K562 (cell line): ENCODE results near the gene POU2F1. TPM values are rescaled to one million over a fixed set of nuclear protein-coding genes. Genes with fewer than 3 reads are reported as not detected.

Experiments used
- C11orf30 ChIP-seq: fragments of 450-650 bp; IDR thresholded peaks from 2 replicates; pipeline ENCODE4 v1.6.1; 2016; ENCODE audit warnings: low read depth, mild to moderate bottlenecking
- ELF1 ChIP-seq: fragments of 200-800 bp; sonication (Bioruptor generic); IDR thresholded peaks from 2 replicates; pipeline ENCODE4 v1.6.1; 2016; ENCODE audit warnings: missing genetic modification characterization, missing compliant biosample characterization
- ILF3 ChIP-seq: fragments of 450-650 bp; IDR thresholded peaks from 2 replicates; pipeline ENCODE4 v1.6.1; 2018; ENCODE audit warnings: antibody characterized with exemption, mild to moderate bottlenecking, moderate library complexity, borderline replicate concordance
- ILK ChIP-seq: fragments of 450-650 bp; IDR thresholded peaks from 2 replicates; pipeline ENCODE4 v1.6.1; 2016; ENCODE audit warnings: missing genetic modification characterization, low read depth, mild to moderate bottlenecking, missing compliant biosample characterization, moderate library complexity, borderline replicate concordance
- JUND ChIP-seq, 2 experiments: IDR thresholded peaks; 2 replicates in 1 of 2; 3 replicates in 1 of 2; pipeline ENCODE4 v1.6.1; 2011; ENCODE audit warnings: borderline replicate concordance in 2 of 2, low read depth in 2 of 2, low read length in 2 of 2, improper control_type of control experiment in 1 of 2, missing biosample characterization in 1 of 2, missing genetic modification characterization in 1 of 2, missing genetic modification reagents in 1 of 2
- RAD21 ChIP-seq, 2 experiments: fragments of 250-450 bp in 1 of 2; fragments of 450-650 bp in 1 of 2; sonication (Bioruptor Pico) in 1 of 2; formaldehyde crosslinking in 1 of 2; IDR thresholded peaks in 1 of 2; conservative IDR thresholded peaks in 1 of 2; 2 replicates each; pipeline versions ENCODE4 v1.4.0 to v1.8.0; 2020 to 2022; ENCODE audit warnings: mild to moderate bottlenecking in 2 of 2, moderate library complexity in 1 of 2
- SMARCE1 ChIP-seq: fragments of 450-650 bp; IDR thresholded peaks from 2 replicates; pipeline ENCODE4 v1.7.1; 2016; ENCODE audit warnings: mild to moderate bottlenecking
- SRSF9 ChIP-seq: fragments of 200-400 bp; formaldehyde crosslinking; IDR thresholded peaks from 2 replicates; pipeline ENCODE4 v1.6.1; 2017; ENCODE audit warnings: low read depth, low read length, borderline replicate concordance
- ZNF212 ChIP-seq: fragments of 450-650 bp; formaldehyde crosslinking; IDR thresholded peaks from 2 replicates; pipeline ENCODE4 v1.4.0; 2020; ENCODE audit warnings: mild to moderate bottlenecking
- ZNF77 ChIP-seq: fragments of 250-450 bp; sonication (Bioruptor Pico); IDR thresholded peaks from 2 replicates; pipeline ENCODE4 v1.5.0; 2020
- polyA plus RNA-seq, 8 experiments: library from polyadenylated mRNA; depleted of rRNA in 4 of 8; stranded (reverse) in 5 of 8; unstranded in 3 of 8; fragments of >200 nt; fragmentation: Nextera tagmentation in 2 of 8; fragmentation: Illumina TruSeq in 1 of 8; extraction: Ambion mirVana in 2 of 8; extraction: Trizol in 1 of 8; gene quantifications; 2 replicates each; pipeline versions ENCODE4 v1.2.1 to v1.2.3, GENCODE V29; 2011 to 2014; ENCODE audit warnings: inconsistent platforms in 1 of 8, missing spikeins in 1 of 8
- total RNA-seq, 7 experiments: library from RNA; depleted of rRNA in 6 of 7; stranded (reverse); fragments of >200 nt in 6 of 7; fragmentation: Illumina TruSeq in 2 of 7; extraction: Trizol in 2 of 7; gene quantifications; 2 replicates each; pipeline versions ENCODE4 v1.2.1 to v1.2.3, GENCODE V29; 2011 to 2021; ENCODE audit warnings: low replicate concordance in 1 of 7
- TF ChIP-seq, protein P1 (sequence below): sonication (generic); formaldehyde crosslinking; IDR thresholded peaks from 2 replicates; pipeline ENCODE4 v1.8.0; 2023; ENCODE audit warnings: missing genetic modification reagents, mild to moderate bottlenecking, borderline replicate concordance
- TF ChIP-seq, protein P2 (sequence below): IDR thresholded peaks from 2 replicates; pipeline ENCODE4 v1.6.1; 2012; ENCODE audit warnings: low read depth, low read length, improper control_type of control experiment, borderline replicate concordance
- TF ChIP-seq, protein P3 (sequence below): sonication (generic); formaldehyde crosslinking; IDR thresholded peaks from 2 replicates; pipeline ENCODE4 v1.8.1; 2023; ENCODE audit warnings: mild to moderate bottlenecking, missing genetic modification reagents

POU2F1 gene
- total and polyA plus RNA-seq, 9 of the 15 experiments (the other 6 are each of a cell fraction or from before 2014, with no cell fraction given) = 2.6 to 22.3 (median 8.8) TPM

DNA sequence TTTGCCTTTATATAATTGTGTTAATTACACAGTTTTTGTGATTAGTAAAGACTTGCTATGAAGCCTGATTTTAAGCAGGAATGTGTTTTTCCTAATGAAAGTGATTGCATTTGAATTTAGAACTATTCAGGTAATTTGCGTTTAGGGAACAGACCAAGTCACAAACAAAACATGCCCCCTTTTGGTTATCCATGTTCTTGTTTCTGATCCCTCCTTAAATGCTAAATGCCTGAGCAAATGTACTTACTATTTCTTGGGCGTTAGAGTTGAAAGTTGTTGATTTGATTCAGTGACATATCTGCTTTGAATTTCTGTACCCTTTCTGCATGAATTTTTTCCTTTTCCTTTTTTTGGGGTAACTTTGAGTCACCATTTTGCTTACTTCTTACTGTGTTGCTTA lies 5.2 kb downstream of the POU2F1 start (continued):
- TF ChIP-seq, protein P1, sequence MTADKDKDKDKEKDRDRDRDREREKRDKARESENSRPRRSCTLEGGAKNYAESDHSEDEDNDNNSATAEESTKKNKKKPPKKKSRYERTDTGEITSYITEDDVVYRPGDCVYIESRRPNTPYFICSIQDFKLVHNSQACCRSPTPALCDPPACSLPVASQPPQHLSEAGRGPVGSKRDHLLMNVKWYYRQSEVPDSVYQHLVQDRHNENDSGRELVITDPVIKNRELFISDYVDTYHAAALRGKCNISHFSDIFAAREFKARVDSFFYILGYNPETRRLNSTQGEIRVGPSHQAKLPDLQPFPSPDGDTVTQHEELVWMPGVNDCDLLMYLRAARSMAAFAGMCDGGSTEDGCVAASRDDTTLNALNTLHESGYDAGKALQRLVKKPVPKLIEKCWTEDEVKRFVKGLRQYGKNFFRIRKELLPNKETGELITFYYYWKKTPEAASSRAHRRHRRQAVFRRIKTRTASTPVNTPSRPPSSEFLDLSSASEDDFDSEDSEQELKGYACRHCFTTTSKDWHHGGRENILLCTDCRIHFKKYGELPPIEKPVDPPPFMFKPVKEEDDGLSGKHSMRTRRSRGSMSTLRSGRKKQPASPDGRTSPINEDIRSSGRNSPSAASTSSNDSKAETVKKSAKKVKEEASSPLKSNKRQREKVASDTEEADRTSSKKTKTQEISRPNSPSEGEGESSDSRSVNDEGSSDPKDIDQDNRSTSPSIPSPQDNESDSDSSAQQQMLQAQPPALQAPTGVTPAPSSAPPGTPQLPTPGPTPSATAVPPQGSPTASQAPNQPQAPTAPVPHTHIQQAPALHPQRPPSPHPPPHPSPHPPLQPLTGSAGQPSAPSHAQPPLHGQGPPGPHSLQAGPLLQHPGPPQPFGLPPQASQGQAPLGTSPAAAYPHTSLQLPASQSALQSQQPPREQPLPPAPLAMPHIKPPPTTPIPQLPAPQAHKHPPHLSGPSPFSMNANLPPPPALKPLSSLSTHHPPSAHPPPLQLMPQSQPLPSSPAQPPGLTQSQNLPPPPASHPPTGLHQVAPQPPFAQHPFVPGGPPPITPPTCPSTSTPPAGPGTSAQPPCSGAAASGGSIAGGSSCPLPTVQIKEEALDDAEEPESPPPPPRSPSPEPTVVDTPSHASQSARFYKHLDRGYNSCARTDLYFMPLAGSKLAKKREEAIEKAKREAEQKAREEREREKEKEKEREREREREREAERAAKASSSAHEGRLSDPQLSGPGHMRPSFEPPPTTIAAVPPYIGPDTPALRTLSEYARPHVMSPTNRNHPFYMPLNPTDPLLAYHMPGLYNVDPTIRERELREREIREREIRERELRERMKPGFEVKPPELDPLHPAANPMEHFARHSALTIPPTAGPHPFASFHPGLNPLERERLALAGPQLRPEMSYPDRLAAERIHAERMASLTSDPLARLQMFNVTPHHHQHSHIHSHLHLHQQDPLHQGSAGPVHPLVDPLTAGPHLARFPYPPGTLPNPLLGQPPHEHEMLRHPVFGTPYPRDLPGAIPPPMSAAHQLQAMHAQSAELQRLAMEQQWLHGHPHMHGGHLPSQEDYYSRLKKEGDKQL (CRISPR knock-in tag) = no peak
- TF ChIP-seq ZNF77 (CRISPR knock-in tag) (no peak), JUND (IDR thresholded peaks at IDR 0.05; ENCODE audit: borderline replicate concordance, low read depth, low read length) (0 out of 2 replicates have a peak, but pooled peaks have one; percentile 25), JUND (tag; IDR thresholded peaks at IDR 0.05; ENCODE audit: borderline replicate concordance, low read depth, low read length) (no peak; the same call in 2 of the 3 replicates), ZNF212 (CRISPR knock-in tag) (no peak), RAD21 (CRISPR knock-in tag; conservative IDR thresholded peaks at IDR 0.05 in 1 of 2, IDR thresholded peaks at IDR 0.05 in 1 of 2) (peak in 1 of 2 experiments; percentile 26; a peak in 1 of 4 replicates), SMARCE1 (peak; percentile 67; the same call in 1 of the 2 replicates), ELF1 (tag) (no peak), SRSF9 (no peak), ILF3 (no peak), ILK (tag) (no peak), C11orf30 (no peak)
- TF ChIP-seq, protein P2, sequence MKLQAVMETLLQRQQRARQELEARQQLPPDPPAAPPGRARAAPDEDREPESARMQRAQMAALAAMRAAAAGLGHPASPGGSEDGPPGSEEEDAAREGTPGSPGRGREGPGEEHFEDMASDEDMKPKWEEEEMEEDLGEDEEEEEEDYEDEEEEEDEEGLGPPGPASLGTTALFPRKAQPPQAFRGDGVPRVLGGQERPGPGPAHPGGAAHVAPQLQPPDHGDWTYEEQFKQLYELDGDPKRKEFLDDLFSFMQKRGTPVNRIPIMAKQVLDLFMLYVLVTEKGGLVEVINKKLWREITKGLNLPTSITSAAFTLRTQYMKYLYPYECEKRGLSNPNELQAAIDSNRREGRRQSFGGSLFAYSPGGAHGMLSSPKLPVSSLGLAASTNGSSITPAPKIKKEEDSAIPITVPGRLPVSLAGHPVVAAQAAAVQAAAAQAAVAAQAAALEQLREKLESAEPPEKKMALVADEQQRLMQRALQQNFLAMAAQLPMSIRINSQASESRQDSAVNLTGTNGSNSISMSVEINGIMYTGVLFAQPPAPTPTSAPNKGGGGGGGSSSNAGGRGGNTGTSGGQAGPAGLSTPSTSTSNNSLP = peak; percentile 75; the same call in 1 of the 2 replicates
- TF ChIP-seq, protein P3, sequence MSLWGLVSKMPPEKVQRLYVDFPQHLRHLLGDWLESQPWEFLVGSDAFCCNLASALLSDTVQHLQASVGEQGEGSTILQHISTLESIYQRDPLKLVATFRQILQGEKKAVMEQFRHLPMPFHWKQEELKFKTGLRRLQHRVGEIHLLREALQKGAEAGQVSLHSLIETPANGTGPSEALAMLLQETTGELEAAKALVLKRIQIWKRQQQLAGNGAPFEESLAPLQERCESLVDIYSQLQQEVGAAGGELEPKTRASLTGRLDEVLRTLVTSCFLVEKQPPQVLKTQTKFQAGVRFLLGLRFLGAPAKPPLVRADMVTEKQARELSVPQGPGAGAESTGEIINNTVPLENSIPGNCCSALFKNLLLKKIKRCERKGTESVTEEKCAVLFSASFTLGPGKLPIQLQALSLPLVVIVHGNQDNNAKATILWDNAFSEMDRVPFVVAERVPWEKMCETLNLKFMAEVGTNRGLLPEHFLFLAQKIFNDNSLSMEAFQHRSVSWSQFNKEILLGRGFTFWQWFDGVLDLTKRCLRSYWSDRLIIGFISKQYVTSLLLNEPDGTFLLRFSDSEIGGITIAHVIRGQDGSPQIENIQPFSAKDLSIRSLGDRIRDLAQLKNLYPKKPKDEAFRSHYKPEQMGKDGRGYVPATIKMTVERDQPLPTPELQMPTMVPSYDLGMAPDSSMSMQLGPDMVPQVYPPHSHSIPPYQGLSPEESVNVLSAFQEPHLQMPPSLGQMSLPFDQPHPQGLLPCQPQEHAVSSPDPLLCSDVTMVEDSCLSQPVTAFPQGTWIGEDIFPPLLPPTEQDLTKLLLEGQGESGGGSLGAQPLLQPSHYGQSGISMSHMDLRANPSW = no peak
